ENCODE measurements around the gene IER2. TPM values are rescaled to one million over a fixed set of nuclear protein-coding genes. Genes with fewer than 3 reads are reported as not detected.

The IER2 gene
- total and polyA plus RNA-seq, 2 of the 8 experiments (the other 6 are each of a cell fraction or from before 2014, with no cell fraction given) = 84.5 to 138 TPM

- TF ChIP-seq SIN3A (conservative IDR thresholded peaks at IDR 0.05 in 1 of 2, IDR thresholded peaks at IDR 0.05 in 1 of 2; ENCODE audit: low read depth in 1 of 2, low read length in 2 of 2) (peak; percentile 15 to 53; a peak in 3 of 4 replicates), SIX5 (IDR thresholded peaks at IDR 0.05; ENCODE audit: low read depth, low read length) (no peak), CEBPB (IDR thresholded peaks at IDR 0.05; ENCODE audit: low read depth, low read length) (peak; percentile 29; the same call in 1 of the 2 replicates), POLR2A (IDR thresholded peaks at IDR 0.05; ENCODE audit: control extremely low read depth in 1 of 2, low read depth in 2 of 2, low read length in 2 of 2) (no peak; a peak in 1 of 3 replicates), YY1 (IDR thresholded peaks at IDR 0.05; ENCODE audit: low read depth, low read length) (no peak), SRF (IDR thresholded peaks at IDR 0.05; ENCODE audit: low read depth, low read length) (no peak), TAF7 (optimal IDR thresholded peaks at IDR 0.05; ENCODE audit: borderline replicate concordance, low read depth, low read length) (peak; percentile 60), TCF12 (IDR thresholded peaks at IDR 0.05; ENCODE audit: low read depth, low read length) (no peak), SUZ12 (IDR thresholded peaks at IDR 0.05; ENCODE audit: low read length) (no peak), SAP30 (IDR thresholded peaks at IDR 0.05; ENCODE audit: insufficient read depth, insufficient replicate concordance, low read length) (peak; percentile 56), CTBP2 (IDR thresholded peaks at IDR 0.05; ENCODE audit: borderline replicate concordance, insufficient read depth, insufficient read length, low read length) (peak; percentile 14), CHD1 (IDR thresholded peaks at IDR 0.05; ENCODE audit: low read depth, low read length) (no peak), FOSL1 (IDR thresholded peaks at IDR 0.05; ENCODE audit: insufficient read depth, low read depth, low read length) (no peak), RNF2 (IDR thresholded peaks at IDR 0.05; ENCODE audit: borderline replicate concordance, low read depth, low read length, missing control alignments, poor library complexity, severe bottlenecking) (no peak), SP1 (IDR thresholded peaks at IDR 0.05; ENCODE audit: low read depth, low read length) (no peak)
These were observed 4.1 kb downstream of the IER2 start (continued) for GRCh38 chr19:13154241-13154778.

Measured in H1 (cell line).